ENCODE results near the gene PRC1. TPM values are rescaled to one million over a fixed set of nuclear protein-coding genes. Genes with fewer than 3 reads are reported as not detected.

PRC1 gene
- total and polyA plus RNA-seq, 7 donors: 1.8 to 44.2 (median 9.6) TPM

- Histone ChIP-seq H3K27ac (no peak overlapping the region), H3K27me3 (no peaks in the 10 kb centered on the region), H3K36me3 (no peaks in the 10 kb centered on the region), H3K4me3 (no peak overlapping the region), H3K4me1 (peaks cover 0 to 1% (median under 1%) of the 10 kb centered on the region in 4 donors), H3K9me3 (no peaks in the 10 kb centered on the region)
- WGBS, 2 donors: 58 to 63% methylated on average over 6 of the region's 6 CpGs
- no peak for DNase-seq
- no peak for TF ChIP-seq POLR2A (IDR thresholded peaks at IDR 0.05)
- TF ChIP-seq POLR2AphosphoS5 (IDR thresholded peaks at IDR 0.05): no peak
- TF ChIP-seq CTCF (IDR thresholded peaks at IDR 0.05): no peak
- TF ChIP-seq EP300 (IDR thresholded peaks at IDR 0.05): no peak
- intact Hi-C loops (cut with DNase I): no loop called here
These were observed 6.0 kb downstream of the PRC1 start for GRCh38 chr15:90988296-90988695.

- no peak overlapping the region for H3K4me3 ChIP-seq
- H3K27ac ChIP-seq: no peak overlapping the region
- no peaks in the 10 kb centered on the region for H3K36me3 ChIP-seq
- intact Hi-C loops (cut with DNase I): no loop called here
- no peaks in the 10 kb centered on the region for H3K27me3 ChIP-seq
- no peaks in the 10 kb centered on the region for H3K4me1 ChIP-seq
- no peaks in the 10 kb centered on the region for H3K9me3 ChIP-seq
- WGBS, 2 donors: 60 to 71% methylated on average over 7 of the region's 7 CpGs
- TF ChIP-seq EP300 (IDR thresholded peaks at IDR 0.05) (no peak), POLR2A (IDR thresholded peaks at IDR 0.05) (no peak), CTCF (IDR thresholded peaks at IDR 0.05) (no peak), POLR2AphosphoS5 (IDR thresholded peaks at IDR 0.05) (no peak)
- no peak for DNase-seq
These were observed 6.7 kb downstream of the PRC1 start for GRCh38 chr15:90987561-90988141.

- no peaks in the 10 kb centered on the region for H3K9me3 ChIP-seq
- no peak overlapping the region for H3K4me3 ChIP-seq
- no peak for TF ChIP-seq POLR2AphosphoS5 (IDR thresholded peaks at IDR 0.05)
- TF ChIP-seq POLR2A (IDR thresholded peaks at IDR 0.05): no peak
- no peak for TF ChIP-seq CTCF (IDR thresholded peaks at IDR 0.05)
- TF ChIP-seq EP300 (IDR thresholded peaks at IDR 0.05): no peak
- H3K36me3 ChIP-seq: no peaks in the 10 kb centered on the region
- H3K27me3 ChIP-seq: no peaks in the 10 kb centered on the region
- 50 to 79% methylated on average over 11 of the region's 11 CpGs for WGBS, 2 donors
- no peaks in the 10 kb centered on the region for H3K4me1 ChIP-seq
- DNase-seq: no peak
- H3K27ac ChIP-seq: no peak overlapping the region
- intact Hi-C loops (cut with DNase I): no loop called here
These were observed 7.4 kb downstream of the PRC1 start for GRCh38 chr15:90986790-90987507.

- Histone ChIP-seq H3K27me3 (no peaks in the 10 kb centered on the region), H3K36me3 (no peaks in the 10 kb centered on the region), H3K4me1 (no peaks in the 10 kb centered on the region), H3K4me3 (no peak overlapping the region), H3K9me3 (no peaks in the 10 kb centered on the region), H3K27ac (no peak overlapping the region)
- 92% methylated on average over 5 of the region's 5 CpGs for WGBS, 2 donors
- TF ChIP-seq EP300 (IDR thresholded peaks at IDR 0.05) (no peak), POLR2A (IDR thresholded peaks at IDR 0.05) (no peak), CTCF (IDR thresholded peaks at IDR 0.05) (no peak), POLR2AphosphoS5 (IDR thresholded peaks at IDR 0.05) (no peak)
- no peak for DNase-seq
- intact Hi-C loops (cut with DNase I): no loop called here
These were observed 12.2 kb downstream of the PRC1 start for GRCh38 chr15:90982135-90982534.

All from sigmoid colon (tissue), 7 donors.